Muscle of arm (tissue), 14 donors: ENCODE results near the gene SEPTIN8. TPM values are rescaled to one million over a fixed set of nuclear protein-coding genes. Genes with fewer than 3 reads are reported as not detected.

Experiments used
- DNase-seq: peaks from one replicate; pipeline ENCODE4 v3.0.0-alpha.2; 2013
- long read RNA-seq, 11 donors: transcript quantifications; one replicate each; lab custom pipeline, GENCODE V29; 2026
- polyA plus RNA-seq, 12 donors: library from polyadenylated mRNA; unstranded; fragments of 120-200 nt; gene quantifications; one replicate each; pipeline ENCODE4 v1.2.1, GENCODE V29; 2013; ENCODE audit not compliant: insufficient read length in 12 of 12

SEPTIN8 gene, protein sequence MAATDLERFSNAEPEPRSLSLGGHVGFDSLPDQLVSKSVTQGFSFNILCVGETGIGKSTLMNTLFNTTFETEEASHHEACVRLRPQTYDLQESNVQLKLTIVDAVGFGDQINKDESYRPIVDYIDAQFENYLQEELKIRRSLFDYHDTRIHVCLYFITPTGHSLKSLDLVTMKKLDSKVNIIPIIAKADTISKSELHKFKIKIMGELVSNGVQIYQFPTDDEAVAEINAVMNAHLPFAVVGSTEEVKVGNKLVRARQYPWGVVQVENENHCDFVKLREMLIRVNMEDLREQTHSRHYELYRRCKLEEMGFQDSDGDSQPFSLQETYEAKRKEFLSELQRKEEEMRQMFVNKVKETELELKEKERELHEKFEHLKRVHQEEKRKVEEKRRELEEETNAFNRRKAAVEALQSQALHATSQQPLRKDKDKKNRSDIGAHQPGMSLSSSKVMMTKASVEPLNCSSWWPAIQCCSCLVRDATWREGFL
- 10 to 100 TPM in 11 of 12 donors, not detected in 1; 33.8 to 65.4 (median 44.1) TPM for polyA plus RNA-seq
- long read RNA-seq, donor 1, full-length matches to known transcripts, result 5 of 5 reads
- long read RNA-seq, donor 1, partial matches to known transcripts, result 0 of 5 reads
- long read RNA-seq, donor 1, other reads (novel, unspliced or antisense), result 0 of 5 reads
- long read RNA-seq, donor 2, full-length matches to known transcripts, result 9 of 9 reads
- long read RNA-seq, donor 2, partial matches to known transcripts, result 0 of 9 reads
- long read RNA-seq, donor 2, other reads (novel, unspliced or antisense), result 0 of 9 reads
- long read RNA-seq, donor 3, full-length matches to known transcripts, result 2 of 13 reads
- long read RNA-seq, donor 3, partial matches to known transcripts, result 11 of 13 reads
- long read RNA-seq, donor 3, other reads (novel, unspliced or antisense), result 0 of 13 reads
- long read RNA-seq, donor 4, result 0 reads
- long read RNA-seq, donor 5, full-length matches to known transcripts, result 7 of 7 reads
- long read RNA-seq, donor 5, partial matches to known transcripts, result 0 of 7 reads
- long read RNA-seq, donor 5, other reads (novel, unspliced or antisense), result 0 of 7 reads
- long read RNA-seq, donor 6, full-length matches to known transcripts, result 4 of 4 reads
- long read RNA-seq, donor 6, partial matches to known transcripts, result 0 of 4 reads
- long read RNA-seq, donor 6, other reads (novel, unspliced or antisense), result 0 of 4 reads
- long read RNA-seq, donor 7, full-length matches to known transcripts, result 2 of 2 reads
- long read RNA-seq, donor 7, partial matches to known transcripts, result 0 of 2 reads
- long read RNA-seq, donor 7, other reads (novel, unspliced or antisense), result 0 of 2 reads
- long read RNA-seq, donor 8, full-length matches to known transcripts, result 9 of 15 reads
- long read RNA-seq, donor 8, partial matches to known transcripts, result 0 of 15 reads
- long read RNA-seq, donor 8, other reads (novel, unspliced or antisense), result 6 of 15 reads
- long read RNA-seq, donor 9, full-length matches to known transcripts, result 5 of 5 reads
- long read RNA-seq, donor 9, partial matches to known transcripts, result 0 of 5 reads
- long read RNA-seq, donor 9, other reads (novel, unspliced or antisense), result 0 of 5 reads
- long read RNA-seq, donor 10, full-length matches to known transcripts, result 10 of 10 reads
- long read RNA-seq, donor 10, partial matches to known transcripts, result 0 of 10 reads
- long read RNA-seq, donor 10, other reads (novel, unspliced or antisense), result 0 of 10 reads
- long read RNA-seq, donor 11, full-length matches to known transcripts, result 6 of 6 reads
- long read RNA-seq, donor 11, partial matches to known transcripts, result 0 of 6 reads
- long read RNA-seq, donor 11, other reads (novel, unspliced or antisense), result 0 of 6 reads

DNA sequence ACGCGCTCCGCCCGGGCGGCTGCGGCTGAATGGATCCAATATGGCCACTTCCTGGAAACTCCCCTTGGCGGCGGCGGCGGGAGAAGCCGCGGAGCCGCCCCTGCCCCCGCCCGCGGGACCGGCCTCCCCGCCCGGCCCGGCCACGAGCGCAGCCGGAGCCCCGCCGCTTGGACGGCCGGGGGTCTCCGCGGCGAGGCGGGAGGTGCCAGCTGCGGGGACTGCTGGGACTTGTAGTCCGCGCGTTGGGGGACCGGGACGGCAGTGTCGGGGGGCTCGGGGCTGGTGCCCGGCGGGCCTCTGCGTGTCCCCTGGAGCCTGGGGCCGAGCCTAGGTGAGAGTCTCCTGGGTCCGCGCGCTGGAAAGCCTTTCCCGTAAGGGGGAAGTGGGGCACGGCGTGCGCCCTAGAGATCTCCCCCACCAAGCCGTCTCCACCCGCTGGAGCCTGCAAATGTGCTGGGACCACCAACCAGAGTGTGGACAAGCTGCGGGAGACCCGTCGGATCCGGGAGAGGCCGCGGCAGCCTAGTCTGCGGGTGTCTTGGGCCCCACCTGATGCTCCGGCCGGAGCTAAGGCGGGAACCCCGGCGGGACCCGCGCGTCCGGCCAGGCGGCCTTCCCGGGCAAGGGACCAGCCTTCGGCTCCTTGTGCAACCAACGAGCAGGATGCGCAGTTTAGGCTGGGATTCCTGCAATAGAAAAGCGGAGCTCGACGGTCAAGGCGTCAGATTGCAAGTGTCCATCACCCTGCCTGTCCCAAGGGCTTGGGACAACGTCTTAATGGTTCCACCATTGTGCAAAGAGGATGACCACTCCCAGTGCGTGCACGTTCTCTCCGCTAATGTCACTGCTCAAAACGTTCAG, at the start of gene SEPTIN8:
Gene SEPTIN8 (minus strand): TSS at position 31 of the 861 bp plus-strand sequence. CDS start 102 bp downstream, outside the sequence.
- DNase-seq, result peak; percentile 51

DNA sequence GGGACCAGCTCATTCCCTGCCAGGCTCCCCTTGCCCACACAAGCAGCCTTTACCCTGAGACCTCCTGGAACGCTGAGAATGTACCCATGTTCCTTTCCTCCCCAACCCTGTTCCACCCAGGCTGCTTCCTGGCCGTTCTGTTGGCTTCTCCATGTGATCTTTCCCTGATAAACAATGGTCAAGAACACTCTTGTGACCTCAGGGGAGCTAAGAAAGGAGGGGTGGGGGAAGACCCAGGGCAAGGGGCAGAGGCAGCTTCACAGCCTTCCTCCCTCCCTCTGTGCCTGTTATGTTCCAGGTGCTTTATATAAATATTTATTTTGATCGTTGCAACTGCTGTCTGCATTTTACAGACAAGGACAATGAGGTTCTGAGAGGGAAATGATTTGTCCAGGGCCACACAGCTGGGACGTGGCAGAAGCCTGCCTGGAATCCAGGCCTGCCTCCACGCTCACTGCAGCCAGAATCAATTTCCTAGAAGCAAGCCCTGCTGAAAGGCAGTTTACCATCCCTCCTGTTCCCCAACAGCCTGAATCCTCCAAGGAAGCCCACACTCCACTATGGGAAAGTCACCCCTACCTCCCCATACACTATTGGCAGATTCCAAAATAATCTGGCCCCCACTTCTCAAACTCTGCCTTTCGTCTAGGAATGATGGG, 49.5 kb upstream of the SEPTIN8 start:
- no peak for DNase-seq

DNA sequence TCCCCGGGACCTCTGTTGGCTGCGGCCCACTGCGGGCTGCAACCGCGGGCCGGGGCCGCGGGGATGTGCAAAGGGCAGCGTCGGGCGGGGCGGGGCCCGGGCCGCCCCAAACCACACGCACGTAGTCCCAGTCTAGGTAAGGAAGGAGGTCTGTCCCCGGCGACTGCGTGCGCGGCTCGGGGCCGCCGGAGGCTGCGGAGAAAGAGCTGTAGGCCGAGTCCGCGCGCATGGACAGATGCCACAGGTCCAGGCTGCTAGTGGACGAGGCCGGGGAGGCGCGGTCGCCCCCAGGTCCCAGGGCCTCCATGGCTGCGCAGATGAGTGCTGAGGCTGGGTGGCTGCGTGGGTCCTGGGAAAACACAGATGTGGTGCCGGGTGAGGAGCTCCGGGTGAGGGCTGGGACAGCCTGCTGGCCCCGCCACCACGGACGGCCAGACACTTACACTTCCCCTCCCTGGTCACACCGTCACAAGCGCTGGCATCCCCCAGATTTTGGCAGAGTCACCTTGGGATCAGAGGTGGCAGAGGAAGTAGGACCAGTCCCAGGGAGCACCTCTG, 48.9 kb upstream of the SEPTIN8 start:
- DNase-seq, result no peak

DNA sequence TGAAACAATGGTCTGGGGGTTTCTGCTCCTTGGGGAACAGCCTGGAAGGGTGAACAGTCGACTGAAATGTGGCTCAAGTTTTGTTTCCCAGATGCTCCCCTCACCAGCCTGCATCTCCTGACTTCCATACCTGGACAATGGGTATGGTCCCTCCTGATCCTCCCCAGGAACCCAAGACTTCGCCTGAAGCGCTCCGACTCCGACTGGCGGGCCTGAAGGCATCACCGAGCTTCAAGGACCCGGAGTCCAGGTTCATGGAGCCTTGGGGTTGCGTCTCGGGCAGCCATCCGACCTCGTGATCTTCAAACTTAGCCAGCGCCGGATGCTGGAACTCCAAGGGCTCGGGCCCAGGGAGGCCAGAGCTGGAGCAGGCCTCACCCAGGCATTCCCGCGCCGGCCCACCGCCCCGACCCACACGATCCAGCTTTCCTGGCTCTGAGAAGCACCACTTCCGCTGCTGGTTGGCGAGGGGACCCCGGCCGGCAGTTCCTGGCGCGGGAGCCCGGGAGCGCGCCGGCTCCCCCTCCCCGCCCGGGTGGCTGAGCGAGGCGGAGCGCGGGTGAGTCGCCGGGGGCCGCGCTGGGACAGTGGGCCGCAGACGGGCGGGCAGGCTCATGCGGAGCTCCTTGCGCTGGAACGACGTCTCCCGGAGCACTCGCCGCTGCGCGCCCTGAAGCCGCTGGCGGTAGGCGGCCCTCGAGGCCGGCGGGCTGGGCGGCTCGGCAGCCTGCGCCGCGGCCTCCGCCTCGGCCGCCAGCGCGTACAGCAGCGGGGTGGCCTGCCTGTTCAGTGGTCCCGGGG, 48.2 kb upstream of the SEPTIN8 start:
- no peak for DNase-seq

DNA sequence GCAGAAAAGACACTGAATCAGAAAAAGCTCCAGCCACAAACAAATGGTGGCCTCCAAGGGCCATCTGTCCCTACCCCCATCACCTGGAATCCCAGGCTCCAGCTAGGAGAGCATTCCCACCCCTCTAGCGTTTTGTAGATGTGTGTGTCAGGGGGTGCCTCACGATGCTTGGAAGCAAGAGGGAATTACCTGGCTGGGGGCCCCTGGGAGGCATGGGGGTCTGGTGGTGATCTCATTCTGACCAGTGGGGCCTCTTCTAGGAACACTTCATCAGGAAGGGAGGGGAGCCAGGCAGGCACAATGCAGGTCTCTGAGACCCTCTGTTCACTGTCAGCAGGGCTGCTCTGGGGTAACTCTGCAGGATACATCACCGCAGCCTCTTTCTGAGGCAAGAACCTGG, 47.4 kb upstream of the SEPTIN8 start:
- no peak for DNase-seq

DNA sequence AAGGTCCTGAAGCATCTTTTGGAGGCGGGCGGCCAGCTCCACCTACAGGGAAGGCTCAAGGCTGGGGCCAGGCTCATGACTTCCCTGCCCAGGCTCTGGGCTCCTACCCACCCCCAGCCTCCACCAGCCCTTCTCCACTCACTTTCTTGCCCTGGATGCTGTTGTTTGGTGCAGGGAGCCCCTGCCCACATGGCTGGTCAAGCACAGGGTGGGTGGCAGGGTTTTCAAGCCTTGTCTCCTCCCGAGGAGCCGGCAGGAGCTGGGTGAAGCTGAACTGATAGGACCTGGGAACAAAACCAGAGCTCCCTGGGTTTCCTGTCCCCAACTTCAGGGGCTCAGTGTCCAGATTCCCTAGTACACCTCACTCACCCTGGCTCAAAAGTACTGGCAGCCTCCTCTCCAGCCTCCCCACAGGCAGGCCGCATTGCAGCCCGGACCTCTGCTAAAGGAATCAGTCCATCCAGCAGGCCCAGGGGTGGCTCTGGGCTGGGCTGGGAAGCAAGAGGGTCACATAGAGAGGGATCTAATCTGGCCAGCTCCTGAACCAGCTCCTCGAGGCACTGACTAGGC, 46.5 kb upstream of the SEPTIN8 start:
- DNase-seq, result no peak

DNA sequence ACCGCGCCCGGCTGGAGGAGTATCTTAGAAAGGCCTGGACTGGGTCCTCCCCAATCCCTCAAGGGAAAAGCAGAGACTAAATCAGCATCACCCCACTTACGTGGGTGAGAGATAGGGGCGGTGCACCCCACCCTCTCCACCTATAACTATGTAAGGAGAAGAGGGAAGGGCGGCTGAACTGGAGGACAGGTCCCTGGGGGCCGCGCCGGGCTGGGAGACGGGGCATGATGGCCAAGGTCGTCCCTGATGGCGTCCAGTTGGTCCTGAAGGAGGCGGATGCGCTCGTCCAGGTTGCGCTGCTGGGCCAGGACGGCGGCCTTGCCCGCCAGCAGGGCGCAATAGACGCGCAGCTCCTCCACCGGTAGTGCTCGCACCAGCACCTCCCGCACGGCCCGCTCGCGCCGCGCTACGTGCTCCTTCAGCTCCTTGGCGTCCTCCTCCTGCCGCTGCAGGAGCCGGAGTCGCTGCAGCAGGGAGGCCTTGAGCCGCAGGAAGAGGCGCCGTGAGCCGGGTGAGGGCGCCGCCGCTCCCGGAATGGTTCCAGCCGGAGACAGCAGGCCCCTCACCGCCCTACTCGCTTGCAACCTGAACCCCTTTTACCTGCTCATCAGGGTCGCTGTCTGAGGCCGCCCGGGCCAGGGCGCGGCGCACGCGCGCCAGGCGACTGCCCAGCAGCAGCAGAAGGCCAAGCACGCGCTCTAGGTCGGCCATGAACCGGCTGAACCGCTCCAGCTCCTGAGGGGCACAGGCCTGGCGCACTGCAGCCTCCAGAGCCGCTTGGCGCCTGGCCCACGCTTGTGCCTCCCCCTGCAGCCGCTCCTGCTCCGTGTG, 45.8 kb upstream of the SEPTIN8 start:
- DNase-seq, result peak; percentile 42

DNA sequence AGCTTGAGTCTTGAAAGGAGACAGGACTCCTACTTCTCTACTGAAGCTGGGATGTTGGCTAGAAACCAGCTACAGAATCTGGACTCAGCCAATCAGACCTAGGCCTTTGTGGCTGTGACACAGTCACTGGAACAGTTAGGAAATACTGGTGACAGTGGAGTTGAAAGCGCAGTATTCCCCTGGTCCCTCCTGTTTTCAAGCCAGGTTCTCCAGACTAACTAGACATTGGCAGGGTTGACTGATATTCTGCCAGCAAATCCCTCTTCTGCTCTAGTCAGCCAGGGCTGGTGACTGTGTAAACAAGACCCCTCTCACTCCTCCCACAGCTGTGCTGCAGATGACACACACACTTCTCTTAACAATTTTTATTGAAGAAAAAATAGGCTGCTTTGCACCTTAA, 44.8 kb upstream of the SEPTIN8 start:
- no peak for DNase-seq

DNA sequence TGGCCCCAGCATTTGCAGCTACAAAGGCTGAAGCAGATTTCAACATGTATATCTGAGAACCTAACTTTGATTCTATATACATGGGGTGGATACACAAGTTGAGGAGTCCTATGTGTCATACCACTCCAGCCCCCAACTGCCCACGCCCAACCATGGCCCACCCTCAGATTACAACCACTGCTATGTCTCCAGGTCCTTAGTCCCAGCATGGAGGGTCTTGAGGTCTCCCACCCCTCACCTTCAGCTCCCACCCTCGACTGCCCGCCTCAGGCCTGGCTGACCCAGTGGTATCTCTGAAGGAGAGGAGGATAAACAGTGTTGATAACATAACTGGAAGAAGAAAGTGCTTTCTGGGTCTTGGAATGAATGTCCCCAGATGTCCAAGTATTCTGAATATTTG, 44.3 kb upstream of the SEPTIN8 start:
- DNase-seq, result no peak

DNA sequence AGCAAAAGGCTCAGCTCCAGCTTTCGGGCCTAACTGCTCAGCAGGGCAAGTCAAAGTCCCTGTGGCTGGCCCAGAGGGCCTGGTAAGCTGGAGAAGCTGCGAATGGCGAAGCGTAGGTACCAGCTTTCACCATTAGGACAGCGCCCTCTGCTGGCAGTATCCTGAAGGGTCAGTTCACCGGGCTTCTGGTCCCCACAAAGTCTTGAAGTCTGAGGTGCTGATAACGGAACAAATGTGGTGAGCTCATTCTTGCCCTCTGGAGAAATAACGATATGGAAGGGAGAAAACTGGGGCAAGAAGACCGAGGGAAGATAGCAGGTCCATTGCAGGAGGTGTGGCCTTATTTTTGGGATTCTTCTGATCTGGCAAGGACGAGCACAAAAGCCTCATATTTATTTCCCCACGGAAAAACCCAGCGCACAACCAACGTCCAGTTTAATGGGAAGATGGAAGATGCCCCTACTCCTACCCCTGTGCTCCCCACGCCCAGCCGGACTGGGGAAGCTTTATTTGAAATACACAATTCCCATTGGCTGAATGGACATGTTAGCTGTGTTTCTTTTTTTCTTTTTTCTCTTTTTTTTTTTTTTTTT, 43.2 kb upstream of the SEPTIN8 start:
- DNase-seq, result peak; percentile 86

DNA sequence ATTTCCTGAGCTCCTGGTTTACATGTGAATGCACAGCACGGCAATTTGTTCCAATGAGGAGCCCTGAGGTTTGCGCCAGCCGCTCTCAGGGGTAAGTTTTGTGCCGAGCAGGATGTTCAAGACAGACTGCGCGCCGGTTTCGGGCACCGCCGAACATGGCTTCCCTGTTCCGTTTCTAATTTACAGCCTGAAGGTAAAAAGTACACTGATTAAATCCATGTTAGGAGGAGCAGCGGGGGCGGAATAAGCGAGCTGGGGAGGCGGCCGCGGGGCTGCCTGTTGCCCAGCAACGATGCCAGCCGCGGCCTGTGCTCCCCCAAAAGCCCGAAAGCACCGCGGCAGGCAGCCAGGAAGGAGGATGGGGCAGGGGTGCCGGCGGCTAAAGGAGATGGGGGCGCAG, 42.4 kb upstream of the SEPTIN8 start:
- DNase-seq, result no peak

DNA sequence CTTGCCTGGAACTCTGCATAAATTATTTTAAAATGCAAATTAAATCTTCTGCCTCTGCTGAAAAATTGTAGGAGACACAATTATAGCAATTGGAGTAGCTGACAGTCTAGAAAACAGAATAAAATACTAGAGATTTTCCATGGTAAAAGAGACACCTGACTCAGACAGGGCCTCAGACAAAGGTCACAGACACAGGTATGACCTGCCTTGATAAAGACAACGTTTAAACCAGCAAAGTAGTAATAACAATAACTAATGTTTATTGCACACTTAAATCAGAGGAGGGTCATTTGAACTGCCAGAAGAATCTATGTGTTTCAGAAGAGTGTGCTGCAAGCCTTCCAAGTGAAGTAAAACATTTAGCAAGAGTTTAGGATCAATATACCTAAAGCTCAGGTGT, 40.0 kb upstream of the SEPTIN8 start:
- DNase-seq, result no peak

DNA sequence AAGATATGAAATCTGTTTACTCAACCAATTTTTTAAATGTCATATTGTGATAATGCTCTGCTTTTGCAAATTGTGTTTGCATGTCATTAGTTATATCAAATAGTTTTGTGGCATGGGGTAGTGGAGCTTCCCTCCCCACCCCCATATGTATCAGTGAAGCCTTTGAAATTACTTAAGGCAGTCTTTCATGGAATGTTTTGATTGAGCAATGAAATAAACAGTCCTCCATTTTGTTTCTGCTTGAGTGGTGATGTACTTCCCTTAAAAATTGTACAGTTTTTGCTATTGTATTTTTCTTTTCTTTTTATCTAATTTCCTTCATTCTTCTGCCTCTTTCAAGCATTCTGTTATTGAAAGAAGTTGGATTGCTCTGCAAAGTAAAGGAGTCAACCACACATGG, 39.5 kb upstream of the SEPTIN8 start:
- DNase-seq, result no peak

DNA sequence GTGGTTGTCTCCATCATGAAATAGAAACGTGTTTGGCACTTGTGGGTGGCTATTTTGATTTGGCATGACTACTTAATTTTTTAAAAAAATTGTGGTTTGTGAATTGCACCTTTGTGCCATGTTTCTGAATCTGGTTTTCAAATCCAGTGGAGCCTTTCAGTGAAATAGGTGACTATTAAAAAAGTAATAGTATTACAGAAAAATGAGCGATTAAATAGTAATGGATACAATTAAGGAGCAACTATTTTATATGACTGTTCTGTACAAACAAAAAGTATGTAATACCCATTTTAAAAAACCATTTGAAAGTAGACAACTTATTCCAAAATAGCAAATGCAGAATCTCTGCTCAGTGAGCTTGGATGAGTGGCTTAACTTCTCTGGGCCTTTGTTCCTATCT, 39.0 kb upstream of the SEPTIN8 start:
- no peak for DNase-seq

DNA sequence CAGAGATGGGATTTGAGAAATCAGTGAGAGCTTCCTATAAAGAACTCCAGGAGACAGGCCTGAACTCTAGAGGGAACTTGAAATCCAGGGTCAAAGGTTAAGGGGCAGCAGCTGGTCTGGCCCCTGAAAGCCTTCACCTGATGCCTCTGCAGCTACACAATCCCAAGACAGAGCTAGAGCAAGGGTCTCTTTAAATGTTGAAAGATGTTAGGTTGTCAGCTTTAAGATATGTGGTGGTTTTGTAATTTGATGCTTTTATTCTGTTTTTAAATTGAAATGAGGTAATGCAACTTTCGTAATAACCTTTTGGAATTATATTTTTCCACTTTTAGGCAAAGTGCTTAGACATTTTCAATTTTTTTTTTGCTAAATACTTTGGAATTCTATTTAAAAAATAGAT, 38.4 kb upstream of the SEPTIN8 start:
- DNase-seq, result no peak
